ENCODE measurements around the gene COPB1. TPM values are rescaled to one million over a fixed set of nuclear protein-coding genes. Genes with fewer than 3 reads are reported as not detected.

The COPB1 gene
- 272 and 369 TPM in 2 replicates for total RNA-seq

GRCh38 chr11:14499560-14500180, at the start of gene COPB1:
COPB1 (minus strand) TSS chr11:14499811; CDS start chr11:14498928, 883 bp downstream.
- DNase-seq (ENCODE audit: low read depth), result peak; percentile 96
- peak within 1 kb of the TSS; percentile 82 for H3K4me3 ChIP-seq (ENCODE audit: low read depth, low read length)
- TF ChIP-seq CTCF (IDR thresholded peaks at IDR 0.05; ENCODE audit: insufficient read depth, low read depth, low read length), result no peak

GRCh38 chr11:14547440-14547839, 47.8 kb upstream of the COPB1 start:
- no peak for TF ChIP-seq CTCF (IDR thresholded peaks at IDR 0.05; ENCODE audit: insufficient read depth, low read depth, low read length)
- no peak overlapping the region for H3K4me3 ChIP-seq (ENCODE audit: low read depth, low read length)
- DNase-seq (ENCODE audit: low read depth), result no peak

GRCh38 chr11:14546672-14547071, 47.1 kb upstream of the COPB1 start:
- no peak overlapping the region for H3K4me3 ChIP-seq (ENCODE audit: low read depth, low read length)
- TF ChIP-seq CTCF (IDR thresholded peaks at IDR 0.05; ENCODE audit: insufficient read depth, low read depth, low read length), result no peak
- DNase-seq (ENCODE audit: low read depth), result no peak

GRCh38 chr11:14544611-14545010, 45.0 kb upstream of the COPB1 start:
- no peak overlapping the region for H3K4me3 ChIP-seq (ENCODE audit: low read depth, low read length)
- no peak for TF ChIP-seq CTCF (IDR thresholded peaks at IDR 0.05; ENCODE audit: insufficient read depth, low read depth, low read length)
- DNase-seq (ENCODE audit: low read depth), result peak; percentile 91

GRCh38 chr11:14543260-14543659, 43.6 kb upstream of the COPB1 start:
- no peak overlapping the region for H3K4me3 ChIP-seq (ENCODE audit: low read depth, low read length)
- no peak for TF ChIP-seq CTCF (IDR thresholded peaks at IDR 0.05; ENCODE audit: insufficient read depth, low read depth, low read length)
- no peak for DNase-seq (ENCODE audit: low read depth)

GRCh38 chr11:14542324-14542723, 42.7 kb upstream of the COPB1 start:
- H3K4me3 ChIP-seq (ENCODE audit: low read depth, low read length), result no peak overlapping the region
- no peak for TF ChIP-seq CTCF (IDR thresholded peaks at IDR 0.05; ENCODE audit: insufficient read depth, low read depth, low read length)
- no peak for DNase-seq (ENCODE audit: low read depth)
